ENCODE measurements around the gene SGCE. TPM values are rescaled to one million over a fixed set of nuclear protein-coding genes. Genes with fewer than 3 reads are reported as not detected.

Gene SGCE
- total and polyA plus RNA-seq, 12 donors: 32.2 to 230 (median 142) TPM

GRCh38 chr7:94571816-94572215, 84.1 kb downstream of the SGCE start:
- no peak for DNase-seq
- H3K4me3 ChIP-seq: no peak overlapping the region
- H3K36me3 ChIP-seq (replicated peaks in 1 of 2): no peaks in the 10 kb centered on the region
- intact Hi-C loops (cut with DNase I): no loop called here
- no peak overlapping the region for H3K27ac ChIP-seq
- H3K9me3 ChIP-seq (replicated peaks in 1 of 3): peaks cover 0 to 12% (median 0%) of the 10 kb centered on the region in 3 donors
- H3K27me3 ChIP-seq: no peaks in the 10 kb centered on the region
- TF ChIP-seq, protein P1, sequence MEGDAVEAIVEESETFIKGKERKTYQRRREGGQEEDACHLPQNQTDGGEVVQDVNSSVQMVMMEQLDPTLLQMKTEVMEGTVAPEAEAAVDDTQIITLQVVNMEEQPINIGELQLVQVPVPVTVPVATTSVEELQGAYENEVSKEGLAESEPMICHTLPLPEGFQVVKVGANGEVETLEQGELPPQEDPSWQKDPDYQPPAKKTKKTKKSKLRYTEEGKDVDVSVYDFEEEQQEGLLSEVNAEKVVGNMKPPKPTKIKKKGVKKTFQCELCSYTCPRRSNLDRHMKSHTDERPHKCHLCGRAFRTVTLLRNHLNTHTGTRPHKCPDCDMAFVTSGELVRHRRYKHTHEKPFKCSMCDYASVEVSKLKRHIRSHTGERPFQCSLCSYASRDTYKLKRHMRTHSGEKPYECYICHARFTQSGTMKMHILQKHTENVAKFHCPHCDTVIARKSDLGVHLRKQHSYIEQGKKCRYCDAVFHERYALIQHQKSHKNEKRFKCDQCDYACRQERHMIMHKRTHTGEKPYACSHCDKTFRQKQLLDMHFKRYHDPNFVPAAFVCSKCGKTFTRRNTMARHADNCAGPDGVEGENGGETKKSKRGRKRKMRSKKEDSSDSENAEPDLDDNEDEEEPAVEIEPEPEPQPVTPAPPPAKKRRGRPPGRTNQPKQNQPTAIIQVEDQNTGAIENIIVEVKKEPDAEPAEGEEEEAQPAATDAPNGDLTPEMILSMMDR (IDR thresholded peaks at IDR 0.05): no peak
- TF ChIP-seq POLR2A (IDR thresholded peaks at IDR 0.05): no peak
- no peaks in the 10 kb centered on the region for H3K4me1 ChIP-seq (replicated peaks in 1 of 2)

DNA sequence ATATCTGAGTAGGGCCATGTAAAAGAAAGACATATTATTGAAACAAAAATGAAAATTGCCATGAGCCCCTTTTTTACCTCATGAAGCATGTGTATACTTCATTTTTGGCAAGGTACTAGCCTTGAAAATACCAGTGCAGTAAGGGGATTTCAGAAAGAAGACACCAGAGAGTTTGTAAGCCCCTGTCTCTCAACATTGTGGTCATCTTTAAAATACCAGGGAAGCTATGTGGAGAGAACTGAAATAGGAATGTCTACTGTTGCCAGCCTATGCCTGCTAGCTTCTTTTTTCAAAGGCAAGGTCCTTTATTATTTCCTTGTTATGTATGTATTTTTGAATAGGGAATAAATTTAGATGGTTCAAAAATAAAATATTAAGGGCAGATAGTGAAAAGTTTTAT, 88.5 kb downstream of the SGCE start:
- H3K4me1 ChIP-seq (replicated peaks in 1 of 2): no peaks in the 10 kb centered on the region
- TF ChIP-seq, protein P1 (IDR thresholded peaks at IDR 0.05): no peak
- no peak for TF ChIP-seq POLR2A (IDR thresholded peaks at IDR 0.05)
- H3K4me3 ChIP-seq: no peak overlapping the region
- H3K27ac ChIP-seq: no peak overlapping the region
- intact Hi-C loops (cut with DNase I): no loop called here
- H3K27me3 ChIP-seq: no peaks in the 10 kb centered on the region
- no peak for DNase-seq
- H3K36me3 ChIP-seq (replicated peaks in 1 of 2): no peaks in the 10 kb centered on the region
- H3K9me3 ChIP-seq (replicated peaks in 1 of 3): no peaks in the 10 kb centered on the region

GRCh38 chr7:94565247-94565894, 90.6 kb downstream of the SGCE start:
- H3K27me3 ChIP-seq: no peaks in the 10 kb centered on the region
- no peaks in the 10 kb centered on the region for H3K4me1 ChIP-seq (replicated peaks in 1 of 2)
- H3K4me3 ChIP-seq: no peak overlapping the region
- no peak for DNase-seq
- WGBS, 4 donors: 87 to 95% (median 95%) methylated on average over 3 to 4 of the region's 4 CpGs
- intact Hi-C loops (cut with DNase I): no loop called here
- no peaks in the 10 kb centered on the region for H3K36me3 ChIP-seq (replicated peaks in 1 of 2)
- no peaks in the 10 kb centered on the region for H3K9me3 ChIP-seq (replicated peaks in 1 of 3)
- H3K27ac ChIP-seq: no peak overlapping the region
- TF ChIP-seq POLR2A (IDR thresholded peaks at IDR 0.05): no peak
- TF ChIP-seq, protein P1 (IDR thresholded peaks at IDR 0.05): no peak

- Histone ChIP-seq H3K4me3 (no peak overlapping the region), H3K9me3 (replicated peaks in 1 of 3) (no peaks in the 10 kb centered on the region), H3K4me1 (replicated peaks in 1 of 2) (no peaks in the 10 kb centered on the region), H3K27me3 (no peaks in the 10 kb centered on the region), H3K36me3 (replicated peaks in 1 of 2) (no peaks in the 10 kb centered on the region), H3K27ac (no peak overlapping the region)
- no peak for DNase-seq
- no peak for TF ChIP-seq POLR2A (IDR thresholded peaks at IDR 0.05)
- TF ChIP-seq, protein P1 (IDR thresholded peaks at IDR 0.05): no peak
- intact Hi-C loops (cut with DNase I): no loop called here
- 82 to 89% (median 84%) methylated on average over 3 of the region's 3 CpGs for WGBS, 4 donors
Observed at GRCh38 chr7:94562525-94562924, 93.4 kb downstream of the SGCE start.
